Kidney (tissue), 14 donors: ENCODE measurements around the gene PITRM1. TPM values are rescaled to one million over a fixed set of nuclear protein-coding genes. Genes with fewer than 3 reads are reported as not detected.

Experiments used
- DNase-seq, 5 donors: peaks; one replicate each; pipeline ENCODE4 v3.0.0-alpha.2; 2013 to 2020
- FAIRE-seq: peaks from 2 replicates; lab custom pipeline; 2012; peaks lifted over from hg19 to GRCh38; lab: Jason Lieb, UNC
- H3K27ac ChIP-seq, 2 donors: one replicate each; pipeline ENCODE4 v1.7.0; 2013; ENCODE audit warnings: low read depth in 2 of 2, low read length in 2 of 2, inconsistent platforms in 1 of 2
- H3K27me3 ChIP-seq: one replicate; pipeline ENCODE4 v1.7.1; 2013; ENCODE audit warnings: low read length, inconsistent platforms; ENCODE audit not compliant: control insufficient read depth, insufficient read depth
- H3K36me3 ChIP-seq, 3 donors: one replicate each; pipeline versions ENCODE4 v1.7.0 to v1.7.1; 2013; ENCODE audit warnings: low read length in 3 of 3, control low read depth in 1 of 3, inconsistent platforms in 1 of 3; ENCODE audit not compliant: insufficient read depth in 3 of 3, control insufficient read depth in 2 of 3
- H3K4me1 ChIP-seq, 3 donors: one replicate each; pipeline versions ENCODE4 v1.7.0 to v1.7.1; 2013; ENCODE audit warnings: low read length in 3 of 3, inconsistent platforms in 1 of 3, low read depth in 1 of 3; ENCODE audit not compliant: control insufficient read depth in 2 of 3, insufficient read depth in 2 of 3
- H3K4me3 ChIP-seq, 3 donors: one replicate each; pipeline versions ENCODE4 v1.7.0 to v1.8.1; 2013; ENCODE audit warnings: low read length in 3 of 3, control low read depth in 1 of 3, inconsistent platforms in 1 of 3
- H3K9ac ChIP-seq, 3 donors: one replicate each; pipeline versions ENCODE4 v1.7.0 to v1.7.1; 2013; ENCODE audit warnings: low read length in 3 of 3, control low read depth in 1 of 3, inconsistent platforms in 1 of 3
- H3K9me3 ChIP-seq, 3 donors: one replicate each; pipeline versions ENCODE4 v1.7.0 to v1.7.1; 2013; ENCODE audit warnings: low read length in 3 of 3, control low read depth in 1 of 3, inconsistent platforms in 1 of 3; ENCODE audit not compliant: control insufficient read depth in 2 of 3, insufficient read depth in 1 of 3
- intact Hi-C: fragments of 100-400 bp; cut with DNase I; formaldehyde crosslinking; loops from one replicate; pipeline ENCODE4 v1.11.1; 2022
- polyA plus RNA-seq: library from polyadenylated mRNA; stranded (reverse); fragments of 350-450 nt; fragmentation: Illumina TruSeq; extraction: RNeasy Lipid Tissue Mini Kit (QIAGEN cat#74804); gene quantifications from one replicate; pipeline ENCODE4 v1.2.3, GENCODE V29; 2014; ENCODE audit warnings: low read depth, low replicate concordance; ENCODE audit not compliant: insufficient read depth
- total RNA-seq: library from RNA; stranded (reverse); fragmentation: NEBNext Ultra II Directional; extraction: Animal tissue kit (Norgen Biotek cat#: 25700); gene quantifications from one replicate; pipeline ENCODE4 v1.2.1, GENCODE V29; 2021
- TF ChIP-seq, protein P1 (sequence below): IDR thresholded peaks from 3 replicates; pipeline ENCODE4 v1.5.1; 2012; ENCODE audit warnings: mild to moderate bottlenecking, moderate library complexity, borderline replicate concordance; ENCODE audit not compliant: insufficient read depth; ENCODE audit errors: extremely low read depth
- donor health status: control.
- donor health status: control.
- donor health status: control.
- donor health status: control.
- donor health status: control.
- donor health status: DM: yes; HTN: yes; CAD: no.
- donor health status: Normal renal cell carcinoma (clear cell type).

PITRM1 gene
- total and polyA plus RNA-seq, 2 donors from 2014 or later: 28.8 to 60.7 TPM

DNA sequence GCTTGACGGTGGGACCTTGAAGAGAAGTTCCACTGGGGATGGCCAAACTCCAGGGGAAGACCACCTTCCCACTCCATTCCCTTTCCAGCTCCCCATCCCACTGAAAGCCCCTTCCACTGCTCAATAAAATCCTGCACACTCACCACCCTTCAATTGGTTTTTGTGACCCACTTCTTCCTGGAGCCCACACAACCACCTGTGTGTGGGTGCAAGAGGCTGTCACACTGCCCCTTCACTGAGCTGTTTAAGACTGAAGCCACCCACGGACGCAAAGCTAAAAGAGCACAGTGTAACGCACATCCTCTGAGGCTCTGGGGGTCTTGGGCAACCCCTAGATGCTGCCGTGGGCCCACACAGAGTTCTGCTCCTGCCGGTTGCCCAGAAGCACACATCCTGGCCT lies 12.8 kb upstream of the PITRM1 start:
- Histone ChIP-seq H3K4me3 (no peak overlapping the region), H3K27ac (no peak overlapping the region), H3K4me1 (no peaks in the 10 kb centered on the region), H3K9me3 (no peaks in the 10 kb centered on the region), H3K27me3 (no peaks in the 10 kb centered on the region), H3K36me3 (no peaks in the 10 kb centered on the region), H3K9ac (no peak overlapping the region)
- TF ChIP-seq, protein P1, sequence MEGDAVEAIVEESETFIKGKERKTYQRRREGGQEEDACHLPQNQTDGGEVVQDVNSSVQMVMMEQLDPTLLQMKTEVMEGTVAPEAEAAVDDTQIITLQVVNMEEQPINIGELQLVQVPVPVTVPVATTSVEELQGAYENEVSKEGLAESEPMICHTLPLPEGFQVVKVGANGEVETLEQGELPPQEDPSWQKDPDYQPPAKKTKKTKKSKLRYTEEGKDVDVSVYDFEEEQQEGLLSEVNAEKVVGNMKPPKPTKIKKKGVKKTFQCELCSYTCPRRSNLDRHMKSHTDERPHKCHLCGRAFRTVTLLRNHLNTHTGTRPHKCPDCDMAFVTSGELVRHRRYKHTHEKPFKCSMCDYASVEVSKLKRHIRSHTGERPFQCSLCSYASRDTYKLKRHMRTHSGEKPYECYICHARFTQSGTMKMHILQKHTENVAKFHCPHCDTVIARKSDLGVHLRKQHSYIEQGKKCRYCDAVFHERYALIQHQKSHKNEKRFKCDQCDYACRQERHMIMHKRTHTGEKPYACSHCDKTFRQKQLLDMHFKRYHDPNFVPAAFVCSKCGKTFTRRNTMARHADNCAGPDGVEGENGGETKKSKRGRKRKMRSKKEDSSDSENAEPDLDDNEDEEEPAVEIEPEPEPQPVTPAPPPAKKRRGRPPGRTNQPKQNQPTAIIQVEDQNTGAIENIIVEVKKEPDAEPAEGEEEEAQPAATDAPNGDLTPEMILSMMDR: no peak
- DNase-seq (no peak), FAIRE-seq (no peak)
- intact Hi-C loops: no loop called here

DNA sequence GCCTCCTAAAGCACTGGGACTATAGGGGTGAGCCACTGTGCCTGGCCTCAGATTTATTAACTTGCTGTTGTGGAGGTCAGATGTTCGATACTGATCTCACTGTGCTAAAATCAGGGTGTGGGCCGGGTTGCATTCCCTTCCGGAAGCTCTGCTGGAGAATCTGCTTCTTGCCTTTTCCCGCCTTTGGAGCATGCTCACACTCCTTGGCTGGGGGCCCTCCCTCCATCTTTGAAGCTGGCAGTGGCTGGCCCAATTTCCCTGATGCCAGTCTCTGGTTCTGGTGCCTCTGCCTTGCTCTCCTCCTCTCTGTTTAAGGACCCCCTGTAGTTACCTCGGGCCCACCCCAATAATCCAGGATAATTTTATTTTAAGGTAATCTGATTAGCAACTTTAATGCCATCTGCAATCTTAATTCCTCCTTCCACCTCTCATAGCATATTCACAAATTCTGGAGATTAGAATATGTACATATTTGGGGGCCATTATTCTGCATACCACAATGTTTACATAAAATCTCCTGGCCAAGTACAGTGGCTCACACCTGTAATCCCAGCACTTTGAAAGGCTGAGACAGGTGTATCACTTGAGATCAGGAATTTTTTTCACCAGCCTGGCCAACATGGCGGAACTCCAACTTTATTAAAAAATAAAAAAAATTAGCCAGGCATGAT lies 7.9 kb upstream of the PITRM1 start:
- intact Hi-C loops: no loop called here

DNA sequence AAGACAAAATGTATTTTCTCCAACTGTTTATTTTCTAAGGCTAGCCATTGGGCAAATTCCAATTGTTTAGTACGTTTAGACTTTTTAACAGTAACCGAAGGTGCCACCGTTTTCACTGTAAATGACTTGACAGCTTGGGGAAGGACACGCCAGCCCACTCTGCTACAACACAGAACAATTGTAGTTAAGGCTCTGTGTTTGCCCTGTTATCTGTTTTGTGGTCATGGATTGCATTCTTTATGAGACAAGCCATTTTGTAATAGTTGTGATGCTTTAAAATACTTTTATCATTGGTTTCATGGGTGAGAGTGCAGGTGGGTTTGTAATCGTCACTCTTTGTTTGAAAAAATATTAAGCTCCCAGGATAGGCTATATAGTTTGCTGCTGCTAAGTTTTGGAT lies 6.6 kb upstream of the PITRM1 start:
- no peak overlapping the region for H3K27ac ChIP-seq
- H3K27me3 ChIP-seq: no peaks in the 10 kb centered on the region
- intact Hi-C loops: no loop called here
- DNase-seq (no peak), FAIRE-seq (no peak)
- H3K4me3 ChIP-seq: no peak overlapping the region
- H3K36me3 ChIP-seq: no peaks in the 10 kb centered on the region
- TF ChIP-seq, protein P1: no peak
- no peak overlapping the region for H3K9ac ChIP-seq
- H3K9me3 ChIP-seq: no peaks in the 10 kb centered on the region
- no peaks in the 10 kb centered on the region for H3K4me1 ChIP-seq

More for the DNA sequence above, 7.9 kb upstream of the PITRM1 start:
- Histone ChIP-seq H3K9ac (no peak overlapping the region), H3K9me3 (no peaks in the 10 kb centered on the region), H3K4me3 (no peak overlapping the region), H3K4me1 (no peaks in the 10 kb centered on the region), H3K27ac (no peak overlapping the region), H3K36me3 (no peaks in the 10 kb centered on the region), H3K27me3 (no peaks in the 10 kb centered on the region)
- DNase-seq (no peak), FAIRE-seq (no peak)
- TF ChIP-seq, protein P1: no peak

DNA sequence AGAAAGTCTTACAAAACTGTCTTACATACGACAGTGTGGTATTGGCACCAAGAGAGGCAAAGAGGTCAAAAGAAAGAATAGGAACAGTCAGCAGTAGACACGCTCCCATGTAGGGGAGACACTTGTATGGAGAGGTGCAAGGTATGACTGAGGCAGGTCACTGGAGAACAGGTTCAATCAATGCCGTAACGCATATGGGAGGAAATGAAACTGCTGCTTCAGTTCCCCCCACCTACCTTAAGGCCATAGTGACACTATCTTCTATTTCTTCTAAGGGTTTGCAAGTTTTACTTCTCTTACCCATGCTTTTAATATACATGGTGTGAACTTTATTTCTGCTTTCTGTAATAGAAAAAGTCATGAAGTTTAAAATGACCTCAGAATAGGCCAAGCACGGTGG lies 5.5 kb upstream of the PITRM1 start:
- DNase-seq (no peak), FAIRE-seq (no peak)
- TF ChIP-seq, protein P1: no peak
- H3K4me3 ChIP-seq: no peak overlapping the region
- no peaks in the 10 kb centered on the region for H3K4me1 ChIP-seq
- no peak overlapping the region for H3K9ac ChIP-seq
- H3K9me3 ChIP-seq: no peaks in the 10 kb centered on the region
- H3K27me3 ChIP-seq: no peaks in the 10 kb centered on the region
- no peak overlapping the region for H3K27ac ChIP-seq
- H3K36me3 ChIP-seq: no peaks in the 10 kb centered on the region
- intact Hi-C loops: no loop called here
